Liver (tissue), 2 donors: Measurements from ENCODE around the gene SAMD4A.

ENCODE experiments used
- CTCF ChIP-seq: fragments of 150-350 bp; IDR thresholded peaks from 2 replicates; pipeline ENCODE4 v1.5.1; 2017; ENCODE audit warnings: improper control_type of control experiment, low read depth, low read length; ENCODE audit not compliant: missing input control
- MAX ChIP-seq: IDR thresholded peaks from 2 replicates; pipeline ENCODE4 v1.6.1; 2016; ENCODE audit warnings: antibody characterized with exemption
- REST ChIP-seq: IDR thresholded peaks from 2 replicates; pipeline ENCODE4 v1.6.1; 2016; ENCODE audit warnings: antibody characterized with exemption, mild to moderate bottlenecking
- YY1 ChIP-seq: IDR thresholded peaks from 2 replicates; pipeline ENCODE4 v1.6.1; 2016; ENCODE audit warnings: antibody characterized with exemption, mild to moderate bottlenecking
- TF ChIP-seq, protein P1 (sequence below): IDR thresholded peaks from 2 replicates; pipeline ENCODE4 v1.6.1; 2016; ENCODE audit warnings: antibody characterized with exemption
- donor health status: healthy.

GRCh38 chr14:54647378-54647777 is 80.5 kb downstream of the SAMD4A start:
- TF ChIP-seq CTCF (no peak), REST (no peak), YY1 (no peak), MAX (no peak)
- TF ChIP-seq, protein P1, sequence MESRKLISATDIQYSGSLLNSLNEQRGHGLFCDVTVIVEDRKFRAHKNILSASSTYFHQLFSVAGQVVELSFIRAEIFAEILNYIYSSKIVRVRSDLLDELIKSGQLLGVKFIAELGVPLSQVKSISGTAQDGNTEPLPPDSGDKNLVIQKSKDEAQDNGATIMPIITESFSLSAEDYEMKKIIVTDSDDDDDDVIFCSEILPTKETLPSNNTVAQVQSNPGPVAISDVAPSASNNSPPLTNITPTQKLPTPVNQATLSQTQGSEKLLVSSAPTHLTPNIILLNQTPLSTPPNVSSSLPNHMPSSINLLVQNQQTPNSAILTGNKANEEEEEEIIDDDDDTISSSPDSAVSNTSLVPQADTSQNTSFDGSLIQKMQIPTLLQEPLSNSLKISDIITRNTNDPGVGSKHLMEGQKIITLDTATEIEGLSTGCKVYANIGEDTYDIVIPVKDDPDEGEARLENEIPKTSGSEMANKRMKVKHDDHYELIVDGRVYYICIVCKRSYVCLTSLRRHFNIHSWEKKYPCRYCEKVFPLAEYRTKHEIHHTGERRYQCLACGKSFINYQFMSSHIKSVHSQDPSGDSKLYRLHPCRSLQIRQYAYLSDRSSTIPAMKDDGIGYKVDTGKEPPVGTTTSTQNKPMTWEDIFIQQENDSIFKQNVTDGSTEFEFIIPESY = no peak
